ENCODE data around the gene CDC27.

CDC27 gene

GRCh38 chr17:47164263-47164662 lies 24.8 kb downstream of the CDC27 start:
- TF ChIP-seq TAF1 (IDR thresholded peaks at IDR 0.05; ENCODE audit: borderline replicate concordance, insufficient read depth, low read length), result no peak
- TF ChIP-seq POLR2AphosphoS5 (IDR thresholded peaks at IDR 0.05; ENCODE audit: low read depth, low read length), result no peak

- TF ChIP-seq SIN3A (IDR thresholded peaks at IDR 0.05; ENCODE audit: borderline replicate concordance, insufficient read depth, low read length) (no peak), POLR2AphosphoS5 (IDR thresholded peaks at IDR 0.05; ENCODE audit: low read depth, low read length) (no peak), TAF1 (IDR thresholded peaks at IDR 0.05; ENCODE audit: borderline replicate concordance, insufficient read depth, low read length) (no peak), FOXP2 (optimal IDR thresholded peaks at IDR 0.05; ENCODE audit: borderline replicate concordance, extremely low read depth, extremely low read length, insufficient read depth) (no peak), REST (IDR thresholded peaks at IDR 0.05; ENCODE audit: insufficient read depth in 1 of 2, low read depth in 2 of 2, low read length in 2 of 2) (no peak)
Measured at GRCh38 chr17:47162013-47162622, 27.0 kb downstream of the CDC27 start.

GRCh38 chr17:47159315-47159714 lies 29.8 kb downstream of the CDC27 start:
- no peak for TF ChIP-seq POLR2AphosphoS5 (IDR thresholded peaks at IDR 0.05; ENCODE audit: low read depth, low read length)

- TF ChIP-seq REST (IDR thresholded peaks at IDR 0.05; ENCODE audit: insufficient read depth in 1 of 2, low read depth in 2 of 2, low read length in 2 of 2), result no peak
- TF ChIP-seq FOXP2 (optimal IDR thresholded peaks at IDR 0.05; ENCODE audit: borderline replicate concordance, extremely low read depth, extremely low read length, insufficient read depth), result no peak
- TF ChIP-seq SIN3A (IDR thresholded peaks at IDR 0.05; ENCODE audit: borderline replicate concordance, insufficient read depth, low read length), result no peak
Measured at GRCh38 chr17:47145351-47145750, 43.7 kb downstream of the CDC27 start.

- TF ChIP-seq POLR2AphosphoS5 (IDR thresholded peaks at IDR 0.05; ENCODE audit: low read depth, low read length) (no peak), SIN3A (IDR thresholded peaks at IDR 0.05; ENCODE audit: borderline replicate concordance, insufficient read depth, low read length) (no peak), FOXP2 (optimal IDR thresholded peaks at IDR 0.05; ENCODE audit: borderline replicate concordance, extremely low read depth, extremely low read length, insufficient read depth) (no peak), REST (IDR thresholded peaks at IDR 0.05; ENCODE audit: insufficient read depth in 1 of 2, low read depth in 2 of 2, low read length in 2 of 2) (no peak), TAF1 (IDR thresholded peaks at IDR 0.05; ENCODE audit: borderline replicate concordance, insufficient read depth, low read length) (no peak)
Measured at GRCh38 chr17:47135235-47135634, 53.9 kb downstream of the CDC27 start.

GRCh38 chr17:47131761-47132160 lies 57.3 kb downstream of the CDC27 start:
- TF ChIP-seq FOXP2 (optimal IDR thresholded peaks at IDR 0.05; ENCODE audit: borderline replicate concordance, extremely low read depth, extremely low read length, insufficient read depth) (no peak), REST (IDR thresholded peaks at IDR 0.05; ENCODE audit: insufficient read depth in 1 of 2, low read depth in 2 of 2, low read length in 2 of 2) (no peak), SIN3A (IDR thresholded peaks at IDR 0.05; ENCODE audit: borderline replicate concordance, insufficient read depth, low read length) (no peak), TAF1 (IDR thresholded peaks at IDR 0.05; ENCODE audit: borderline replicate concordance, insufficient read depth, low read length) (no peak)
